ENCODE measurements around the gene APC.

DNA sequence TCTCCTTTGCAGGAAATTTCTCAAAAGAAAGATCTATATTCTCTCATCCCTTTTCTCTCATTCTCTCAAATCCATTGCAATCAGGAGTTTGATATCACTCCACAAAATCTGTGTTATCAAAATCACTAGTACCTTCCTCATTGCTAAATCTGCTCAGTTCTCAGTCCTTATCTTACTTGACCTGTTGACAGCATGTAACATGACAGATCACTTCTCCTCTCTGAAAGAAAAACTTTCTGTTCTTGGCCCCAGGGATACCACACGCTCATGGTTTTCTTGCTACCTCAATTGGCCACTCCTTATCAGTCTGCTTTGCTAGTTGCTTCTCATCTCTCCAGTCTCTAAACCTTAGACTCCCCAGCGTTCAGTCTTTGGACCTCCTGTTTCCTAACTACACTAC lies 145.5 kb downstream of the APC start:
- TF ChIP-seq ZFP3 (CRISPR knock-in tag; IDR thresholded peaks at IDR 0.05) (no peak), ZC3H10 (CRISPR knock-in tag; IDR thresholded peaks at IDR 0.05) (no peak), CREB5 (CRISPR knock-in tag; IDR thresholded peaks at IDR 0.05; ENCODE audit: low read depth) (no peak), ZNF70 (CRISPR knock-in tag; IDR thresholded peaks at IDR 0.05) (no peak), PPARA (CRISPR knock-in tag; IDR thresholded peaks at IDR 0.05; ENCODE audit: borderline replicate concordance) (no peak), BACH2 (CRISPR knock-in tag; IDR thresholded peaks at IDR 0.05; ENCODE audit: borderline replicate concordance) (no peak), OSR1 (CRISPR knock-in tag; IDR thresholded peaks at IDR 0.05) (no peak)

Measured in SK-N-SH treated with all-trans-retinoic acid at 6 μM for 48 hours (cell line).